Ishikawa (cell line): ENCODE data around the gene EDN3.

Experiments used
- CEBPB ChIP-seq: IDR thresholded peaks from 2 replicates; pipeline ENCODE4 v1.6.1; 2012
- CREB1 ChIP-seq: IDR thresholded peaks from 2 replicates; pipeline ENCODE4 v1.6.1; 2012; ENCODE audit warnings: low read depth
- EGR1 ChIP-seq: IDR thresholded peaks from 2 replicates; pipeline ENCODE4 v1.6.1; 2012
- EP300 ChIP-seq: IDR thresholded peaks from 2 replicates; pipeline ENCODE4 v1.6.1; 2012; ENCODE audit warnings: borderline replicate concordance
- FOXM1 ChIP-seq: IDR thresholded peaks from 2 replicates; pipeline ENCODE4 v1.6.1; 2012; ENCODE audit warnings: low read depth, borderline replicate concordance
- NFIC ChIP-seq: IDR thresholded peaks from 2 replicates; pipeline ENCODE4 v1.6.1; 2012
- RAD21 ChIP-seq: IDR thresholded peaks from 2 replicates; pipeline ENCODE4 v1.6.1; 2012; ENCODE audit warnings: low read depth
- TAF1 ChIP-seq: IDR thresholded peaks from 2 replicates; pipeline ENCODE4 v1.6.1; 2012; ENCODE audit warnings: low read depth, mild to moderate bottlenecking
- TCF12 ChIP-seq: IDR thresholded peaks from 2 replicates; pipeline ENCODE4 v1.6.1; 2012; ENCODE audit warnings: low read depth
- TEAD4 ChIP-seq: IDR thresholded peaks from 2 replicates; pipeline ENCODE4 v1.6.1; 2012
- USF1 ChIP-seq: IDR thresholded peaks from 2 replicates; pipeline ENCODE4 v1.6.1; 2012
- YY1 ChIP-seq: IDR thresholded peaks from 2 replicates; pipeline ENCODE4 v1.6.1; 2012; ENCODE audit warnings: low read depth
- ZBTB7A ChIP-seq: IDR thresholded peaks from 2 replicates; pipeline ENCODE4 v1.6.1; 2012; ENCODE audit warnings: low read depth
- TF ChIP-seq, protein P1 (sequence below): IDR thresholded peaks from 2 replicates; pipeline ENCODE4 v1.6.1; 2012; ENCODE audit warnings: low read depth, mild to moderate bottlenecking
- TF ChIP-seq, protein P2 (sequence below): IDR thresholded peaks from 2 replicates; pipeline ENCODE4 v1.6.1; 2012

The EDN3 gene

GRCh38 chr20:59300333-59301081 is at the start of gene EDN3:
TSS of gene EDN3 (plus strand) at chr20:59300611. CDS start at chr20:59300813, 202 bp downstream.
- TF ChIP-seq USF1 (no peak), ZBTB7A (no peak), CEBPB (no peak), FOXM1 (no peak), EP300 (no peak), EGR1 (no peak), TCF12 (no peak), YY1 (no peak), RAD21 (no peak), CREB1 (no peak), TAF1 (no peak), NFIC (no peak), TEAD4 (no peak)
- TF ChIP-seq, protein P1, sequence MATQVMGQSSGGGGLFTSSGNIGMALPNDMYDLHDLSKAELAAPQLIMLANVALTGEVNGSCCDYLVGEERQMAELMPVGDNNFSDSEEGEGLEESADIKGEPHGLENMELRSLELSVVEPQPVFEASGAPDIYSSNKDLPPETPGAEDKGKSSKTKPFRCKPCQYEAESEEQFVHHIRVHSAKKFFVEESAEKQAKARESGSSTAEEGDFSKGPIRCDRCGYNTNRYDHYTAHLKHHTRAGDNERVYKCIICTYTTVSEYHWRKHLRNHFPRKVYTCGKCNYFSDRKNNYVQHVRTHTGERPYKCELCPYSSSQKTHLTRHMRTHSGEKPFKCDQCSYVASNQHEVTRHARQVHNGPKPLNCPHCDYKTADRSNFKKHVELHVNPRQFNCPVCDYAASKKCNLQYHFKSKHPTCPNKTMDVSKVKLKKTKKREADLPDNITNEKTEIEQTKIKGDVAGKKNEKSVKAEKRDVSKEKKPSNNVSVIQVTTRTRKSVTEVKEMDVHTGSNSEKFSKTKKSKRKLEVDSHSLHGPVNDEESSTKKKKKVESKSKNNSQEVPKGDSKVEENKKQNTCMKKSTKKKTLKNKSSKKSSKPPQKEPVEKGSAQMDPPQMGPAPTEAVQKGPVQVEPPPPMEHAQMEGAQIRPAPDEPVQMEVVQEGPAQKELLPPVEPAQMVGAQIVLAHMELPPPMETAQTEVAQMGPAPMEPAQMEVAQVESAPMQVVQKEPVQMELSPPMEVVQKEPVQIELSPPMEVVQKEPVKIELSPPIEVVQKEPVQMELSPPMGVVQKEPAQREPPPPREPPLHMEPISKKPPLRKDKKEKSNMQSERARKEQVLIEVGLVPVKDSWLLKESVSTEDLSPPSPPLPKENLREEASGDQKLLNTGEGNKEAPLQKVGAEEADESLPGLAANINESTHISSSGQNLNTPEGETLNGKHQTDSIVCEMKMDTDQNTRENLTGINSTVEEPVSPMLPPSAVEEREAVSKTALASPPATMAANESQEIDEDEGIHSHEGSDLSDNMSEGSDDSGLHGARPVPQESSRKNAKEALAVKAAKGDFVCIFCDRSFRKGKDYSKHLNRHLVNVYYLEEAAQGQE = no peak
- TF ChIP-seq, protein P2, sequence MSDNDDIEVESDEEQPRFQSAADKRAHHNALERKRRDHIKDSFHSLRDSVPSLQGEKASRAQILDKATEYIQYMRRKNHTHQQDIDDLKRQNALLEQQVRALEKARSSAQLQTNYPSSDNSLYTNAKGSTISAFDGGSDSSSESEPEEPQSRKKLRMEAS = no peak

GRCh38 chr20:59253325-59253724 is 47.1 kb upstream of the EDN3 start:
- TF ChIP-seq, protein P1 = no peak
- TF ChIP-seq CREB1 = no peak

- no peak for TF ChIP-seq EGR1
- TF ChIP-seq, protein P2 = no peak
- TF ChIP-seq, protein P1 = no peak
- no peak for TF ChIP-seq USF1
Measured at GRCh38 chr20:59253779-59254319, 46.6 kb upstream of the EDN3 start.

DNA sequence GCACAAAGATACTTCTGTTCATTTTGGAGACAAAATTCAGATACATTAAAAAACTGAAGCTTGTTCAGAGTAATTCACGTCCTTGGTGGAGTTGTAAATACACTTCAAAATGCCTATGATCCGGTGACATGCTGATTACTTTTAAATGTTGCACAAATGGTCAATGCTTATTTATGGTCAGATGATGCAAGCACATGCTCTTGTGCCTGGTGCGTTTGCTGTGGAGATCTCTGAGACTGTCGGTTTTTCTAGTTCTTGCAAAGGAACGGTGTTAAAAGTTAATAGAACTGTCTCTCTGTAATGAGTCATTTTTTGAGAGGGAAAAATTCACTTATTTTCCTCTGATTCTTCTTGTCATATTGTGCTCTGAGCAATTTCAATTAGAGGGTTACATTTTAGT is 45.2 kb upstream of the EDN3 start:
- no peak for TF ChIP-seq YY1
- TF ChIP-seq EP300 = no peak
- no peak for TF ChIP-seq TAF1
- TF ChIP-seq NFIC = no peak
- no peak for TF ChIP-seq CREB1
- TF ChIP-seq ZBTB7A = no peak
- TF ChIP-seq FOXM1 = no peak
- no peak for TF ChIP-seq TCF12
- TF ChIP-seq USF1 = no peak

DNA sequence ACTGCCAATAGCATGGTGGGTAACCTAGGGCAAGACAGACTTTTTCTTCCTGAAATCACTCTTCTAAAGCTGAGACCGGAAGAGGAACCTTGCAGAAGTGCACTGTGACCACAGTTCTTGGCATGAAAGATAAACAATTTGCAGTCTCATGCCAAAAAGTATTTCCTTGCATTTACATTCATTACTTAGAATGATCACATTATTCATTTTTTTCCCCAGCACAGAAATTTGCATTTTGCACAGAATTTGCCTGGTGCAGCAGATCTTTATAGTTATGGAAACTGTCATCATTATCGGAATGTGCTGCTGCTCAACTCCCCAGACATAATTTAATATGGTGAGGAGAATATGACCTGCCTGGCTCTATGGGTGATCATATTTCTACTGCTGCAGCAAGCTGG is 42.2 kb upstream of the EDN3 start:
- TF ChIP-seq, protein P2 = no peak
